ENCODE data around the gene CDON. TPM values are rescaled to one million over a fixed set of nuclear protein-coding genes. Genes with fewer than 3 reads are reported as not detected.
A peak's percentile ranks its signal among the peaks of the same experiment; 100 is the strongest.

The CDON gene
- total RNA-seq, 1 experiment from 2014 or later: 0.91 TPM

DNA sequence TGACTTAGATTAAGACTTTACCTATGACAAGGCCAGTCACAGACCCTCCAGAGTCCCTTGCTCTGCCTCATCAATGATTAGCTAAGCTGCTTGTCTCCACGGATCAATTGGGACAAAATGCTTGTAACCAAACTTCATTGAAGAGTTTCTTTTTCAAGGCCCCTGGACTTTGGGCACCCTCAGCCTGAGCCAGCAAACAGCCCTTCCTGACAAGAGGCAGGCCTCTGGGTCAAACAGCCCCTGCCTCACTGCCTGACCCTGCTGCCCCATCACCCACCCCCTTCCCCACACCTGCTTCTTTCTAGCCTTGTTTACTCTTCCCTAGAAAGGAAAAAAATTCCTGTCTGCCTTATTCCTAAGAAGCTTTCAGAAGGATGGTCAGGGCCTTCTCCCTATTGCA is 26.3 kb upstream of the CDON start:
- no peak overlapping the region for H3K4me3 Mint-ChIP-seq (ENCODE audit: unreplicated experiment)
- no TSS peak for BruUV-seq (replicated peaks)
- H3K27ac Mint-ChIP-seq (ENCODE audit: low read depth, unreplicated experiment): no peak overlapping the region
- no peaks in the 10 kb centered on the region for H3K36me3 Mint-ChIP-seq (ENCODE audit: insufficient read depth, unreplicated experiment)
- DNase-seq (ENCODE audit: unreplicated experiment): no peak
- ChIA-PET CTCF (interaction anchor here (0.5 kb wide), 1 partner anchor 170 kb away, joined by 4 read pairs; no protein-coding TSS in a partner anchor), POLR2A (interaction anchor here (2.1 kb wide), 1 partner anchor 11 kb away, joined by 5 read pairs; no protein-coding TSS in a partner anchor)
- no peaks in the 10 kb centered on the region for H3K27me3 Mint-ChIP-seq (ENCODE audit: insufficient read depth, unreplicated experiment)
- no peaks in the 10 kb centered on the region for H3K9me3 Mint-ChIP-seq (ENCODE audit: unreplicated experiment)
- no peaks in the 10 kb centered on the region for H3K4me1 Mint-ChIP-seq (ENCODE audit: insufficient read depth, unreplicated experiment)
- intact Hi-C loops (cut with micrococcal nuclease): no loop called here
- TF ChIP-seq, protein P1, sequence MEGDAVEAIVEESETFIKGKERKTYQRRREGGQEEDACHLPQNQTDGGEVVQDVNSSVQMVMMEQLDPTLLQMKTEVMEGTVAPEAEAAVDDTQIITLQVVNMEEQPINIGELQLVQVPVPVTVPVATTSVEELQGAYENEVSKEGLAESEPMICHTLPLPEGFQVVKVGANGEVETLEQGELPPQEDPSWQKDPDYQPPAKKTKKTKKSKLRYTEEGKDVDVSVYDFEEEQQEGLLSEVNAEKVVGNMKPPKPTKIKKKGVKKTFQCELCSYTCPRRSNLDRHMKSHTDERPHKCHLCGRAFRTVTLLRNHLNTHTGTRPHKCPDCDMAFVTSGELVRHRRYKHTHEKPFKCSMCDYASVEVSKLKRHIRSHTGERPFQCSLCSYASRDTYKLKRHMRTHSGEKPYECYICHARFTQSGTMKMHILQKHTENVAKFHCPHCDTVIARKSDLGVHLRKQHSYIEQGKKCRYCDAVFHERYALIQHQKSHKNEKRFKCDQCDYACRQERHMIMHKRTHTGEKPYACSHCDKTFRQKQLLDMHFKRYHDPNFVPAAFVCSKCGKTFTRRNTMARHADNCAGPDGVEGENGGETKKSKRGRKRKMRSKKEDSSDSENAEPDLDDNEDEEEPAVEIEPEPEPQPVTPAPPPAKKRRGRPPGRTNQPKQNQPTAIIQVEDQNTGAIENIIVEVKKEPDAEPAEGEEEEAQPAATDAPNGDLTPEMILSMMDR (IDR thresholded peaks at IDR 0.05; ENCODE audit: unreplicated experiment): no peak

DNA sequence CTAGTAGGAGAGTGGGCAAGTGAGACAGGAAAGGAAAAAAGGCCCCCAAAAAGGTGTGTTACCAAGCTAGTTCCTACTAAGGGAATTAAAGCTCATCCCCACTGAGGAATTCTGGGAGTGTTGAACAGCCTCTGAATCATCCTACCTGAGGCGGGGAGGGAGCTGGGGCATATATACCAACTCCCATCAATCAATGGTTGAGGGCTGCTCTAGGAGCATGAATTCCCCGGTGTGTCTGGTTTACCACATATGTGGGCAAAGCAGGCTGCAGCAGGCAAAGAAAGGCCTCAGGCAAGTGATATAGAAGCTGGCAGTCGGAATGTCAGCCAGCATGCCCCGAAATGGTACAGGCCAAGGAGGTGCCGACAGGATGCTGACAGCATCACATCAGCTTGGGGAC is 23.6 kb upstream of the CDON start:
- Mint-ChIP-seq H3K36me3 (ENCODE audit: insufficient read depth, unreplicated experiment) (no peaks in the 10 kb centered on the region), H3K4me1 (ENCODE audit: insufficient read depth, unreplicated experiment) (no peaks in the 10 kb centered on the region), H3K27me3 (ENCODE audit: insufficient read depth, unreplicated experiment) (no peaks in the 10 kb centered on the region), H3K27ac (ENCODE audit: low read depth, unreplicated experiment) (no peak overlapping the region), H3K4me3 (ENCODE audit: unreplicated experiment) (no peak overlapping the region), H3K9me3 (ENCODE audit: unreplicated experiment) (no peaks in the 10 kb centered on the region)
- TF ChIP-seq, protein P1 (IDR thresholded peaks at IDR 0.05; ENCODE audit: unreplicated experiment): no peak
- no TSS peak for BruUV-seq (replicated peaks)
- ChIA-PET CTCF (interaction anchor here (1.0 kb wide), 1 partner anchor 28 kb away, joined by 4 read pairs; no protein-coding TSS in a partner anchor), POLR2A (no interaction called here)
- intact Hi-C loops (cut with micrococcal nuclease): no loop called here
- DNase-seq (ENCODE audit: unreplicated experiment): no peak

DNA sequence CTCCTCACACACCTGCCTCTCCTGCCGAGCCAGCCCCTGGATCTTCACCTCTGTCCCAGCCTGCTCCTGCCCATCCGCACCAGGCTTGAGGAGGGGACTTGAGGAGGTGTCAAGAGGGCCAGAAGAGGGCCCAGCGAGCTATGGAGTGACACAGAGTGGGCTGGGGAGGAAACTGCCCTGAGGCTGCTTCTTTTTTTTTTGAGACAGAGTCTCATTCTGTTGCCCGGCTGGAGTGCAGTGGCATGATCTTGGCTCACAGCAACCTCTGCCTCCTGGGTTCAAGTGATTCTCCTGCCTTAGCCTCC is 21.9 kb upstream of the CDON start:
- Mint-ChIP-seq H3K27ac (ENCODE audit: low read depth, unreplicated experiment) (no peak overlapping the region), H3K4me3 (ENCODE audit: unreplicated experiment) (no peak overlapping the region), H3K27me3 (ENCODE audit: insufficient read depth, unreplicated experiment) (no peaks in the 10 kb centered on the region), H3K36me3 (ENCODE audit: insufficient read depth, unreplicated experiment) (no peaks in the 10 kb centered on the region), H3K9me3 (ENCODE audit: unreplicated experiment) (no peaks in the 10 kb centered on the region), H3K4me1 (ENCODE audit: insufficient read depth, unreplicated experiment) (no peaks in the 10 kb centered on the region)
- DNase-seq (ENCODE audit: unreplicated experiment): no peak
- ChIA-PET POLR2A (interaction anchor here (1.3 kb wide), 1 partner anchor 9 kb away, joined by 4 read pairs; no protein-coding TSS in a partner anchor), CTCF (interaction anchor here (0.7 kb wide), 1 partner anchor 20 kb away, joined by 3 read pairs; no protein-coding TSS in a partner anchor)
- TF ChIP-seq, protein P1 (IDR thresholded peaks at IDR 0.05; ENCODE audit: unreplicated experiment): no peak
- intact Hi-C loops (cut with micrococcal nuclease): no loop called here
- BruUV-seq (replicated peaks): no TSS peak

DNA sequence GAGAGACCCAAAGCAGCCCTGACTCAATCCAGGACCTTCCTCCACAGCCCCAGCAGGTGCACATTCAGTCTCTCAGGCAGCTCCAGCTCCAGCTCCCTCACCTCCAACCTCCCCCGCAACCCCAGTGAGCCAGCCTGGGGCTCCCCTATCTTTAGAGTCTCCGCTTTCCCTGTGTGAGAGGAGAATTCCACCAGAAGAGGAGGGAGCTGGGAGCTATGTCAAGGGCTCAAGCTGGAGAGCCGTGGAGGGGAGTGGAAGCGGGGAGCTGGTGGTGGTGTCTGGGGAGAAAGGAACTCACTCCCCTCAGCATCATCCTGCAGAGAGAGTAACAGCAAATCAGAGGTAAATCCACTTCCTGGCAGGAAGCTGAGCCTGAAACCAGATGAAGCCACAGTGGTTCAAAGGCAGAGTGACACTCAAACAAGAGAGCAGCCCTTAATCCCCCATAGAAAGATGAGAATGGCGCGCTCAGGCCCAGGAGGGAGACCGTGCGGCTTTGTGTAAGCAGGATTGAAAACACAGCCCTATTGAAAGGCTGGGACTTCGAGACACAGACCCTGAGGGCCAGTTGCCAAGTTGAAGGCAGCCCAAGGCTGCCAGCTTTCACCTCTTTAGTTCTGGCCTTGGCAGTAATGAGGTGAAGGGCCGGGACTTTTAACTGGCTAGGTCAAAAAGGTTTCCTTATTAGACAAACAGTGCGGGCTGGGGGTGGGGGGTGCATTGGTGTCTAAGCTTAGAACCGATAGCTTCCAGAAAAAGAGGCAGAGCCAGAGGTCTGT is 21.4 kb upstream of the CDON start:
- peak overlapping the region; percentile 32 for H3K27ac Mint-ChIP-seq (ENCODE audit: low read depth, unreplicated experiment)
- no peaks in the 10 kb centered on the region for H3K4me1 Mint-ChIP-seq (ENCODE audit: insufficient read depth, unreplicated experiment)
- no peaks in the 10 kb centered on the region for H3K9me3 Mint-ChIP-seq (ENCODE audit: unreplicated experiment)
- no TSS peak for BruUV-seq (replicated peaks)
- TF ChIP-seq, protein P1 (IDR thresholded peaks at IDR 0.05; ENCODE audit: unreplicated experiment): no peak
- DNase-seq (ENCODE audit: unreplicated experiment): no peak
- intact Hi-C loops (cut with micrococcal nuclease): no loop called here
- ChIA-PET CTCF (interaction anchor here (0.9 kb wide), 1 partner anchor 24 kb away, joined by 3 read pairs; no protein-coding TSS in a partner anchor), POLR2A (interaction anchor here (1.3 kb wide), 1 partner anchor 9 kb away, joined by 4 read pairs; no protein-coding TSS in a partner anchor)
- H3K27me3 Mint-ChIP-seq (ENCODE audit: insufficient read depth, unreplicated experiment): no peaks in the 10 kb centered on the region
- no peaks in the 10 kb centered on the region for H3K36me3 Mint-ChIP-seq (ENCODE audit: insufficient read depth, unreplicated experiment)
- H3K4me3 Mint-ChIP-seq (ENCODE audit: unreplicated experiment): no peak overlapping the region

Measured in MCF 10A (cell line).